ENCODE measurements around the gene PPFIBP1.
"Not testable (repeated sequence)": the region's sequence is repeated elsewhere in the genome, so short reads cannot be mapped to it uniquely, and the experiment has no call there.

PPFIBP1 gene

GRCh38 chr12:27566626-27567025, 42.6 kb downstream of the PPFIBP1 start:
- no peak for DNase-seq (ENCODE audit: low read depth)

GRCh38 chr12:27571463-27571862, 47.5 kb downstream of the PPFIBP1 start:
- DNase-seq (ENCODE audit: low read depth), result no peak

GRCh38 chr12:27572486-27573255, 48.7 kb downstream of the PPFIBP1 start:
- DNase-seq (ENCODE audit: low read depth), result no peak

- no peak for DNase-seq (ENCODE audit: low read depth)
Observed at GRCh38 chr12:27573972-27574371, 50.0 kb downstream of the PPFIBP1 start.

GRCh38 chr12:27575090-27575761, 51.2 kb downstream of the PPFIBP1 start:
- no peak for DNase-seq (ENCODE audit: low read depth)

GRCh38 chr12:27575762-27576118, 51.7 kb downstream of the PPFIBP1 start:
- DNase-seq (ENCODE audit: low read depth), result no peak

GRCh38 chr12:27576667-27577347, 52.8 kb downstream of the PPFIBP1 start:
- DNase-seq (ENCODE audit: low read depth), result no peak

GRCh38 chr12:27577688-27578087, 53.7 kb downstream of the PPFIBP1 start:
- no peak for DNase-seq (ENCODE audit: low read depth)

GRCh38 chr12:27578689-27579372, 54.8 kb downstream of the PPFIBP1 start:
- no peak for DNase-seq (ENCODE audit: low read depth)

- no peak for DNase-seq (ENCODE audit: low read depth)
Observed at GRCh38 chr12:27580561-27581330, 56.7 kb downstream of the PPFIBP1 start.

- DNase-seq (ENCODE audit: low read depth), result not testable (repeated sequence)
Observed at GRCh38 chr12:27581331-27581671, 57.3 kb downstream of the PPFIBP1 start.

GRCh38 chr12:27581833-27582232, 57.8 kb downstream of the PPFIBP1 start:
- not testable (repeated sequence) for DNase-seq (ENCODE audit: low read depth)

GRCh38 chr12:27582445-27582844, 58.4 kb downstream of the PPFIBP1 start:
- DNase-seq (ENCODE audit: low read depth), result not testable (repeated sequence)

- no peak for DNase-seq (ENCODE audit: low read depth)
Observed at GRCh38 chr12:27583057-27583797, 59.2 kb downstream of the PPFIBP1 start.

- DNase-seq (ENCODE audit: low read depth), result no peak
Observed at GRCh38 chr12:27583981-27584380, 60.0 kb downstream of the PPFIBP1 start.

GRCh38 chr12:27585739-27586265, 61.8 kb downstream of the PPFIBP1 start:
- no peak for DNase-seq (ENCODE audit: low read depth)

- not testable (repeated sequence) for DNase-seq (ENCODE audit: low read depth)
Observed at GRCh38 chr12:27588075-27588730, 64.2 kb downstream of the PPFIBP1 start.

GRCh38 chr12:27588776-27589175, 64.8 kb downstream of the PPFIBP1 start:
- DNase-seq (ENCODE audit: low read depth), result no peak

GRCh38 chr12:27589419-27589818, 65.4 kb downstream of the PPFIBP1 start:
- DNase-seq (ENCODE audit: low read depth), result no peak

GRCh38 chr12:27591698-27592097, 67.7 kb downstream of the PPFIBP1 start:
- not testable (repeated sequence) for DNase-seq (ENCODE audit: low read depth)
